ENCODE data around the gene TNIP1.

Gene TNIP1

GRCh38 chr5:151062405-151063141 is 18.3 kb downstream of the TNIP1 start:
- DNase-seq = no peak

- DNase-seq = no peak
Observed at GRCh38 chr5:151060742-151061141, 20.1 kb downstream of the TNIP1 start.

- no peak for DNase-seq
Observed at GRCh38 chr5:151058891-151059489, 21.8 kb downstream of the TNIP1 start.

GRCh38 chr5:151058301-151058700 is 22.5 kb downstream of the TNIP1 start:
- no peak for DNase-seq

- DNase-seq = no peak
Observed at GRCh38 chr5:151056379-151057325, 24.2 kb downstream of the TNIP1 start.

GRCh38 chr5:151055336-151055735 is 25.5 kb downstream of the TNIP1 start:
- no peak for DNase-seq

- no peak for DNase-seq
Observed at GRCh38 chr5:151054709-151055108, 26.1 kb downstream of the TNIP1 start.

GRCh38 chr5:151053796-151054462 is 26.9 kb downstream of the TNIP1 start:
- no peak for DNase-seq

- DNase-seq = no peak
Observed at GRCh38 chr5:151052836-151053235, 28.0 kb downstream of the TNIP1 start.

GRCh38 chr5:151051931-151052608 is 28.8 kb downstream of the TNIP1 start:
- no peak for DNase-seq

GRCh38 chr5:151051066-151051930 is 29.5 kb downstream of the TNIP1 start:
- DNase-seq = peak; percentile 91

- no peak for DNase-seq
Observed at GRCh38 chr5:151048526-151048925, 32.3 kb downstream of the TNIP1 start.

- DNase-seq = no peak
Observed at GRCh38 chr5:151047814-151048425, 32.9 kb downstream of the TNIP1 start.

GRCh38 chr5:151042453-151043093 is 38.3 kb downstream of the TNIP1 start:
- DNase-seq = no peak

GRCh38 chr5:151041577-151042268 is 39.1 kb downstream of the TNIP1 start:
- DNase-seq = no peak

- DNase-seq = peak; percentile 88
Observed at GRCh38 chr5:151040211-151040747, 40.6 kb downstream of the TNIP1 start.

GRCh38 chr5:151039665-151040064 is 41.2 kb downstream of the TNIP1 start:
- DNase-seq = no peak

GRCh38 chr5:151038801-151039238 is 42.0 kb downstream of the TNIP1 start:
- DNase-seq = no peak

- no peak for DNase-seq
Observed at GRCh38 chr5:151038412-151038745, 42.5 kb downstream of the TNIP1 start.
